ENCODE data around the gene SCYL1.

DNA sequence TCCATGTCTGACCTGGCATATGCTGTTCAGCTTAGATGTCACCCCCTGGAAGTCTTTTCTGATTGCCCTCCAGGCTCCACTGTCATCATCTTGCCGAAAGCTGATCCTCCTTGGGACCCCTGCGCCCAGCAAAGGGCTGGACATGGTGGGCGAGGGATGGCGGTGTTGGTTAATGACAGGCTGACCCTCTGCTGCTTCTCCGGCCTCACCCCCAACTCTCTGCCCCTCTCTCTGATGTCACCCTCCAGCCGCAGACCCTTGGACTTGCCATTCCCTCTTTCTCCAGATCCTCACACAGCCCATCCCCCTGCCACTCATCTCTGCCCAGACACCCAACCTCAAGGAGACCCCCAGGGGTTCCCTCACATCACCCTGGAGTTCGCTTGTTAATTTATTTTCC is 53.3 kb downstream of the SCYL1 start:
- TF ChIP-seq, protein P1, sequence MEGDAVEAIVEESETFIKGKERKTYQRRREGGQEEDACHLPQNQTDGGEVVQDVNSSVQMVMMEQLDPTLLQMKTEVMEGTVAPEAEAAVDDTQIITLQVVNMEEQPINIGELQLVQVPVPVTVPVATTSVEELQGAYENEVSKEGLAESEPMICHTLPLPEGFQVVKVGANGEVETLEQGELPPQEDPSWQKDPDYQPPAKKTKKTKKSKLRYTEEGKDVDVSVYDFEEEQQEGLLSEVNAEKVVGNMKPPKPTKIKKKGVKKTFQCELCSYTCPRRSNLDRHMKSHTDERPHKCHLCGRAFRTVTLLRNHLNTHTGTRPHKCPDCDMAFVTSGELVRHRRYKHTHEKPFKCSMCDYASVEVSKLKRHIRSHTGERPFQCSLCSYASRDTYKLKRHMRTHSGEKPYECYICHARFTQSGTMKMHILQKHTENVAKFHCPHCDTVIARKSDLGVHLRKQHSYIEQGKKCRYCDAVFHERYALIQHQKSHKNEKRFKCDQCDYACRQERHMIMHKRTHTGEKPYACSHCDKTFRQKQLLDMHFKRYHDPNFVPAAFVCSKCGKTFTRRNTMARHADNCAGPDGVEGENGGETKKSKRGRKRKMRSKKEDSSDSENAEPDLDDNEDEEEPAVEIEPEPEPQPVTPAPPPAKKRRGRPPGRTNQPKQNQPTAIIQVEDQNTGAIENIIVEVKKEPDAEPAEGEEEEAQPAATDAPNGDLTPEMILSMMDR (conservative IDR thresholded peaks at IDR 0.05): no peak
- no peak for TF ChIP-seq EZH2 (IDR thresholded peaks at IDR 0.05; ENCODE audit: low read depth)
